Measurements from ENCODE around the gene KLHL11.

Gene KLHL11

DNA sequence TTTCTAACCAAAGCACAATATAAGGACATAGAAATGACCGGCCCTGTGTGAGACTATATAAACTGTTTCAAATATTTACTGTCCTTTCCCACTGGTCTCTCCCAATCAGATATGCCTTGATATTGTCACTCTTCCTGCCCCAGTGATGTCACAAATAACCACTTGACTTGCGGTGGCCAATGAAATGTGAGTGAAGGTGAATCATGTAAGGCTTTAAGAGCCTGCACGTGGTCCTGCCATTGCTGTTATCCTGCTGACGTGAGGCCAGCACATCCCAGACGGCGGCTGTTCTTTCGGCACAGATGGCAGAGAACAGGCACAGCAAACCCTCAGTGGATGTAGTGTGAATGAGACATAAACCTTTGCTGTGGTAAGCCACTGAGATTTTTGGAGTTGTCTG is 5.4 kb upstream of the KLHL11 start:
- Histone ChIP-seq H3K27ac (no peak overlapping the region), H3K36me3 (peaks cover 69% of the 10 kb centered on the region), H3K27me3 (no peaks in the 10 kb centered on the region), H3K4me3 (ENCODE audit: low read depth in 1 of 2, low read length in 1 of 2) (no peak overlapping the region), H3K9me3 (no peaks in the 10 kb centered on the region), H3K4me1 (ENCODE audit: control insufficient read depth in 1 of 2, insufficient read depth in 1 of 2, low read depth in 1 of 2, low read length in 1 of 2) (peaks cover 0 to 2% of the 10 kb centered on the region in 2 experiments)
- TF ChIP-seq, protein P1, sequence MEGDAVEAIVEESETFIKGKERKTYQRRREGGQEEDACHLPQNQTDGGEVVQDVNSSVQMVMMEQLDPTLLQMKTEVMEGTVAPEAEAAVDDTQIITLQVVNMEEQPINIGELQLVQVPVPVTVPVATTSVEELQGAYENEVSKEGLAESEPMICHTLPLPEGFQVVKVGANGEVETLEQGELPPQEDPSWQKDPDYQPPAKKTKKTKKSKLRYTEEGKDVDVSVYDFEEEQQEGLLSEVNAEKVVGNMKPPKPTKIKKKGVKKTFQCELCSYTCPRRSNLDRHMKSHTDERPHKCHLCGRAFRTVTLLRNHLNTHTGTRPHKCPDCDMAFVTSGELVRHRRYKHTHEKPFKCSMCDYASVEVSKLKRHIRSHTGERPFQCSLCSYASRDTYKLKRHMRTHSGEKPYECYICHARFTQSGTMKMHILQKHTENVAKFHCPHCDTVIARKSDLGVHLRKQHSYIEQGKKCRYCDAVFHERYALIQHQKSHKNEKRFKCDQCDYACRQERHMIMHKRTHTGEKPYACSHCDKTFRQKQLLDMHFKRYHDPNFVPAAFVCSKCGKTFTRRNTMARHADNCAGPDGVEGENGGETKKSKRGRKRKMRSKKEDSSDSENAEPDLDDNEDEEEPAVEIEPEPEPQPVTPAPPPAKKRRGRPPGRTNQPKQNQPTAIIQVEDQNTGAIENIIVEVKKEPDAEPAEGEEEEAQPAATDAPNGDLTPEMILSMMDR (IDR thresholded peaks at IDR 0.05), result no peak

DNA sequence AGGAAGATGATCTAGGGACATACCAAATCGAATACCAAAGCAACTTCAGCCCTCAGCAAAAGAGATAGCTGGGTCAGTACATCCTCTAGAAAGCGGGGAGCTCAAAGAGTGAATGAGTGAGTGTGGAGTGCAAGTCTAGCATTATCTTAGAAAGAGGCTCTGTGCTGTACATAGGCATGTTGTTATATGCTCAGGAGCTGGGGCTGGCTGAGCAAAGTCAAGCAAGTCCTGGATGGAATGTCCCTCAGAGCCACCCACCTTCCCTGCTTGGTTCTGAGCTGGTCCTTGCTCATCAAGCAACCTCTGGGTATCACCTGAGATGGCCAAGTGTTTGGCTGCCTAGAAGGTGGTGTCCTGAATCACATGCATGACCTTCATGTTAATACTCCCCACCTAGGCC is 4.9 kb upstream of the KLHL11 start:
- Histone ChIP-seq H3K27ac (no peak overlapping the region), H3K4me3 (ENCODE audit: low read depth in 1 of 2, low read length in 1 of 2) (no peak overlapping the region), H3K9me3 (no peaks in the 10 kb centered on the region), H3K36me3 (peaks cover 69% of the 10 kb centered on the region), H3K27me3 (no peaks in the 10 kb centered on the region), H3K4me1 (ENCODE audit: control insufficient read depth in 1 of 2, insufficient read depth in 1 of 2, low read depth in 1 of 2, low read length in 1 of 2) (peaks cover 3 to 4% of the 10 kb centered on the region in 2 experiments)
- TF ChIP-seq, protein P1 (IDR thresholded peaks at IDR 0.05), result no peak

DNA sequence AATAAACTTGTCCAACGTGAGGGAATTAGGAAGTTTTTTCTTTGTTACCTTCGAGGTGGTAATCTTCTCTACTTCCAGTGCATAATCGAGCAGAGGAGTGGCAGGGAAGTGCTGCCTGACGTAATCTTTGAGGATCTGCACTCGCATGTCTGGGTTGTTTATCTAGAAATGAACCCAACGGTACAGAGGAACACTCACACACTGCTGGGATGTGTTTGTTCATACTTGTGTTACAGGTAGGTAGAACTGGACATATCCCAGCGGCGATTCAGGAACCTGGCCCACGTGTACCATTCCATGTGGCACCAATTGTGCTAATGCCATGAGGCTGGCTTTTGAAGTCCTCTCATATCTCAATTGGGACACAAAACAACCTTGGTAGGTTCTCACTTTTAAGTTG is 4.2 kb upstream of the KLHL11 start:
- no peaks in the 10 kb centered on the region for H3K27me3 ChIP-seq
- H3K27ac ChIP-seq, result no peak overlapping the region
- TF ChIP-seq, protein P1 (IDR thresholded peaks at IDR 0.05), result no peak
- H3K4me1 ChIP-seq (ENCODE audit: control insufficient read depth in 1 of 2, insufficient read depth in 1 of 2, low read depth in 1 of 2, low read length in 1 of 2), result peaks cover 7 to 9% of the 10 kb centered on the region in 2 experiments
- H3K36me3 ChIP-seq, result peaks cover 63% of the 10 kb centered on the region
- no peak overlapping the region for H3K4me3 ChIP-seq (ENCODE audit: low read depth in 1 of 2, low read length in 1 of 2)
- no peaks in the 10 kb centered on the region for H3K9me3 ChIP-seq

DNA sequence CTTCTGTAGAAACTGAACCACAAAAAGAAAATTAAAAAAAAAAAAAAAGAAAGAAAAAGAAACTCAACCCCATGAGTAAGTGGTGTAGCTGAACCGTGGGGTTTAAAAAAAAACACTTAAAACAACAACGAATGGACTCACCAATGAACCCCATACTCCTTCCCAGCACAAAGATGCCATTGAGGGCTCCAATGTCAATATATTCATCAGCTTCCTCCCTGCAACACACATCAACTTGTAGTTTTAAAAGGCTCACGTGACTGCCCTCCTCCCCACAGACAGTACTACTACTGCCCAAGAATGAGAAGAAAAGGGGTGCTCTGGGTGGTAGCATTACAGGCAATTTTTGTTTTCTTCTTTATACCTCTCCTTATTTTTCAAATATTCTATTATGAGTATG is 3.3 kb upstream of the KLHL11 start:
- TF ChIP-seq, protein P1 (IDR thresholded peaks at IDR 0.05), result no peak
- no peaks in the 10 kb centered on the region for H3K9me3 ChIP-seq

DNA sequence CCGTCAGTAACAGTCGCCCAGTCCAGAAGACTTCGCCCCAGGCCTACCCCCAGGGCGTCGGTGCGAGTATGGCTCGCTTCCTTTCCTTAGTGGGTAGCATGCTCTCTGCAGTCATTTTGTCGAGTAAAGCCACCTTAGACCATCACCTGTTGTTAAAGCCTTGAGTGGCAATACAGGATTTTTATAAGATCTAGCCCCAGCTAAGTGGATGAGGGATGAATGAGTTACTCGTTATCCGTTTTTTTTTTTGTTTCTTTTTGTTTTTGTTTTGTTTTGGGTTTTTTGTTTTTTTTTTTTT is 322 bp upstream of the KLHL11 start:
- Histone ChIP-seq H3K36me3 (peaks cover 26% of the 10 kb centered on the region), H3K9me3 (no peaks in the 10 kb centered on the region), H3K4me3 (ENCODE audit: low read depth in 1 of 2, low read length in 1 of 2) (peak overlapping the region; percentile 81 to 89), H3K27ac (peak overlapping the region; percentile 79), H3K4me1 (ENCODE audit: control insufficient read depth in 1 of 2, insufficient read depth in 1 of 2, low read depth in 1 of 2, low read length in 1 of 2) (peaks cover 19 to 20% of the 10 kb centered on the region in 2 experiments), H3K27me3 (no peaks in the 10 kb centered on the region)
- TF ChIP-seq, protein P1 (IDR thresholded peaks at IDR 0.05), result peak; percentile 0

More for the DNA sequence above, 3.3 kb upstream of the KLHL11 start:
- peaks cover 55% of the 10 kb centered on the region for H3K36me3 ChIP-seq
- H3K27ac ChIP-seq, result no peak overlapping the region
- peaks cover 15 to 17% of the 10 kb centered on the region in 2 experiments for H3K4me1 ChIP-seq (ENCODE audit: control insufficient read depth in 1 of 2, insufficient read depth in 1 of 2, low read depth in 1 of 2, low read length in 1 of 2)
- H3K27me3 ChIP-seq, result no peaks in the 10 kb centered on the region
- H3K4me3 ChIP-seq (ENCODE audit: low read depth in 1 of 2, low read length in 1 of 2), result no peak overlapping the region

DNA sequence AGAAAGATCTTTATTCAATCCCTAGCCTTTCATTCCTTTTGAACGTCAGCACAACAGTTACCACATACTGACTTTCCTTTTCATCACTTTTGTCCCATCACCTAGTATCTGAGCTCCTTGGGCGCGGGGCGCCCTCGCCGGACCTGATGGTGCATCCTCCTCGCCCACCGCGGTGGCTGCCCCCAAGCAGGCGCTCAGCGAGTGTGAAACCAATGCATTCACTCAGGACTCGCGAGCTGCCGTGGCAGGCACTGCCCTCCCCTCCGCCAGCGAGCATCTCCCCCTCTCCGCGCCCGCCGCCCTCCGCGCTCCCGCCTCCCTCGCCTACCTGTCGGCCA is 756 bp downstream of the KLHL11 start:
- Histone ChIP-seq H3K27me3 (no peaks in the 10 kb centered on the region), H3K4me3 (ENCODE audit: low read depth in 1 of 2, low read length in 1 of 2) (peak overlapping the region; percentile 81 to 89), H3K9me3 (no peaks in the 10 kb centered on the region), H3K27ac (peak overlapping the region; percentile 79), H3K4me1 (ENCODE audit: control insufficient read depth in 1 of 2, insufficient read depth in 1 of 2, low read depth in 1 of 2, low read length in 1 of 2) (peaks cover 19 to 20% of the 10 kb centered on the region in 2 experiments), H3K36me3 (peaks cover 15% of the 10 kb centered on the region)
- TF ChIP-seq, protein P1 (IDR thresholded peaks at IDR 0.05), result no peak

Data from neutrophil (primary cell).